ENCODE results near the gene AKR1D1. TPM values are rescaled to one million over a fixed set of nuclear protein-coding genes. Genes with fewer than 3 reads are reported as not detected.
A peak's percentile ranks its signal among the peaks of the same experiment; 100 is the strongest.

Gene AKR1D1
- total and polyA plus RNA-seq, 2 of the 13 experiments (the other 11 are each of a cell fraction or from before 2014, with no cell fraction given), result 6.9 to 37.0 TPM

GRCh38 chr7:138116892-138117291 lies 40.6 kb downstream of the AKR1D1 start (continued):
- peak; percentile 88 for TF ChIP-seq ZMYM4 (CRISPR knock-in tag; IDR thresholded peaks at IDR 0.05)
- TF ChIP-seq TCF12 (IDR thresholded peaks at IDR 0.05), result no peak
- TF ChIP-seq TCF12 (CRISPR knock-in tag; IDR thresholded peaks at IDR 0.05), result no peak
- no peak for TF ChIP-seq MBNL3 (CRISPR knock-in tag; conservative IDR thresholded peaks at IDR 0.05)
- no peak for TF ChIP-seq FOXK2 (IDR thresholded peaks at IDR 0.05)
- peak; percentile 50; the same call in 1 of the 2 replicates for TF ChIP-seq ZGPAT (CRISPR knock-in tag; IDR thresholded peaks at IDR 0.05)
- TF ChIP-seq ZBTB26 (CRISPR knock-in tag; IDR thresholded peaks at IDR 0.05; ENCODE audit: borderline replicate concordance), result no peak
- no peak for TF ChIP-seq ZEB1 (IDR thresholded peaks at IDR 0.05; ENCODE audit: insufficient replicate concordance, low read depth)
- no peak for TF ChIP-seq ZNF224 (CRISPR knock-in tag; IDR thresholded peaks at IDR 0.05)
- TF ChIP-seq HNF4G (IDR thresholded peaks at IDR 0.05; ENCODE audit: borderline replicate concordance, low read depth, low read length), result peak; percentile 54; the same call in 1 of the 2 replicates
- no peak for TF ChIP-seq HNF4G (CRISPR knock-in tag; IDR thresholded peaks at IDR 0.05; ENCODE audit: borderline replicate concordance, low read depth)
- TF ChIP-seq ZNF691 (CRISPR knock-in tag; IDR thresholded peaks at IDR 0.05; ENCODE audit: borderline replicate concordance, low read depth), result no peak
- TF ChIP-seq TARDBP (CRISPR knock-in tag; IDR thresholded peaks at IDR 0.05), result peak; percentile 68; the same call in 1 of the 2 replicates
- no peak for TF ChIP-seq RFX5 (IDR thresholded peaks at IDR 0.05; ENCODE audit: low read depth, low read length)
- 0 out of 2 replicates have a peak, but pooled peaks have one; percentile 56 for TF ChIP-seq SNAPC5 (CRISPR knock-in tag; IDR thresholded peaks at IDR 0.05; ENCODE audit: borderline replicate concordance)
- no peak; the same call in 1 of the 2 replicates for TF ChIP-seq MIXL1 (CRISPR knock-in tag; IDR thresholded peaks at IDR 0.05)
- TF ChIP-seq ZBTB10 (CRISPR knock-in tag; IDR thresholded peaks at IDR 0.05; ENCODE audit: borderline replicate concordance), result no peak
- TF ChIP-seq FOXC1 (CRISPR knock-in tag; IDR thresholded peaks at IDR 0.05; ENCODE audit: borderline replicate concordance), result no peak
- no peak for TF ChIP-seq KAT2B (IDR thresholded peaks at IDR 0.05; ENCODE audit: borderline replicate concordance, low read depth, low read length)
- TF ChIP-seq LBX2 (CRISPR knock-in tag; IDR thresholded peaks at IDR 0.05; ENCODE audit: borderline replicate concordance), result no peak
- TF ChIP-seq LCORL (IDR thresholded peaks at IDR 0.05), result no peak
- no peak; the same call in 1 of the 2 replicates for TF ChIP-seq LCORL (CRISPR knock-in tag; IDR thresholded peaks at IDR 0.05)
- TF ChIP-seq ZNF274 (CRISPR knock-in tag; IDR thresholded peaks at IDR 0.05), result no peak
- peak; percentile 46; the same call in 1 of the 2 replicates for TF ChIP-seq TFDP2 (CRISPR knock-in tag; IDR thresholded peaks at IDR 0.05)

Measured in HepG2 (cell line).